RKO (cell line): ENCODE measurements around the gene ZNF560.
A peak's percentile ranks its signal among the peaks of the same experiment; 100 is the strongest.

Source experiments
- DNase-seq: peaks from one replicate; pipeline ENCODE4 v3.0.0-alpha.2; 2016; ENCODE audit warnings: low spot score

Gene ZNF560

DNA sequence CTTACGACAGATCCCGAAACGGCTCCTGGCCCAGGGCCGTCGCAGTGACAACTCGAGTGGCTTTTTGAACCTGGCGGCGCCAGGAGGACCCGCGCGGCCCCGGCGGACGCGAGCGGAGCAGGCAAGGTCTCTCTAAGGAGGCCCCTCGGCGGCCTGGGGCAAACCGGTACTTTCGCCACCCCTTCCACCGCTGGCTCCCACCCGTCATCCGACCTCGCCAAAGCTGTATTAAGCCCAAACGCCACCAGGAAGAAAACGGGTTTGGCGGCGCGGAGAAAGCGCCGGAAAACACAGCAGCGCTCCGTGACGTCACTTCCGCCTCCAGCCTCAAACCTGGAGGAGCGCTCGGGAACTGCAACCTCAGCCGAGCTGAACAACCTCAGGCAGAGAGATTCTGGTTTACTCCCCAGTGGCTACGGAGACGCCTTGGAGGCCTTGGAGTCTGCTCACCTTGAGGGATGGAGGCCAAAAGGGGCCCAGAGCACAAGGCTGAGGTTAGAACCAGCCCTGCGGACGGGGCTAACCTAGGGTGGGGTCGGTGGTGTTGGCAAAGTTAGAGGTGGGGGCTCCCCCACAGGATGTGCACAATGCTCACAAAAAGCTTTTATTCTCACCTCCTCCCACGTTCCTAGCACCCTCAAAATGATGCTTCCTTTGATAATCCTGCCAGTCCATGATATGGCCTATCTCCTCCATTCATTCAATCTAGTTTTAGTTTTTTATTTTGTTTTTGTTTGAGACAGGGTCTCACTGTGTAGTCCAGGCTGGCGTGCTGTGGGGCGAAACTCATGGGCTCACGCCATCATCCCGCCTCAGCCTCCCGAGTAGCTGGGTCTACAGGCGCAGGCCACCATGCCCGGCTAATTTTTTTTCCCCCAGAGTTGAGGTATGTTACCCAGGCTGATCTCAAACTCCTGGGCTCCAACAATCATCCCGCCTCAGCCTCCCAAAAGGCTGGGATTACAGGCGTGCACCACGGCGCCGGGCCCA lies 62.8 kb downstream of the ZNF560 start, which contains the start of gene ZNF266:
TSS of gene ZNF266 (minus strand) at position 295 of the 990 bp plus-strand sequence. CDS start 15,484 bp downstream, outside the sequence.
- DNase-seq = peak; percentile 95

DNA sequence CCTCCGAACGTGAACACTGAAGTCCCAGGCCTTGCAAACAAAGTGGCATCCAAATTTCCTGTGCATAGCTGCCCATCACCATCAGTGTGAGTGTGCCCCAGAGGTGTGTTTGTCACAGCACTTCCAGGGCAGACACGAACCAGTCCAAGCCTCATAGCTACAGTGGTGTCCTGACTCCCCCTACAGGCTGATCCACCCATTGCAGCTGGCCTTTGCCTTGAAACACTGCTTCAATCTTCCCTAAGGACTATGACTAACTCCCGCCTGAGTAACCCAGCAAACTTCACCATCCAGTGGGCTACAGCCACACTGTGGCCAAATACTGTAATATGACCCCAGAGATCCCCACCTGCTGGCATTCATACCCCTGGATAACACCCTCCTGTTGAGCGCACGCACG lies 66.9 kb downstream of the ZNF560 start:
- DNase-seq = peak; percentile 74

DNA sequence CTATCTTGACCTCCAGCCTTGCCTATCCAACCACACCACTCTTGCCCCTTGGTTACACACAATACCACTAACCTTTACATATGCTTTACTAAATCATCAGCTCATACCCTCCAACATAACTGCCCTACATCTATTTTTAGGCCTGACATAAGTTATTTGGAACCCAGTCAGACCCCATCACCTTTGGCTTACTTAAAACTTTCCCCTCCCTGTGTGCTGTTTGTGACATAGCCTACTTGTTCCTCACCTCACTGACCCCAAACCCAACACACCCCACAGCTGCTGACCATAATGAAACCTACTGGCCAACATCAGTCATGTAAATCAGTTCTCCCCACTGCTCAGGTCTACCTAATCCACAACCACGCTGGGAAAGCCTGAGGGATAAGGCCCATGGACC lies 68.0 kb downstream of the ZNF560 start:
- DNase-seq = no peak

DNA sequence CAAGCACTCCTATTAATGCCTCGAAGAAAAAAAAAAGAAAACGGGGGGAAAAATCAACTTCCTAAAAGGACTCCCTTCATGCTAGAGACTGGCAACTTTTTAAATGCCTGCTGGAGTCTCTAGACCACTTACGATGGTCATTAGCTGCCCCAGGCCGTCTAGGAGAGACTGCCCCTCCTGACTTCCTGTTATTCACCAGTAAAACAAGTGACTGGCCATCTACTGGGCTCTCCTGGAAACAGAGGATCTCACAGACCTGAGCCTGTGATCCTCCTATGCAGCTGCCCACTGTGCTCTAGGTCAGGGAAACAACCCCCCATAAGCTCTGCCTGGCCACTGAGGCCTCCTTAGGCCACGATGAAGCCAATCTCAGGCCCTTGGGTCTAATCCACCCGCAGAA lies 70.5 kb downstream of the ZNF560 start:
- no peak for DNase-seq
